Muscle layer of duodenum (tissue), 2 donors: ENCODE data around the gene CFDP1.
"Not testable (repeated sequence)": the region's sequence is repeated elsewhere in the genome, so short reads cannot be mapped to it uniquely, and the experiment has no call there.

ENCODE experiments used
- H3K27ac ChIP-seq: one replicate; pipeline ENCODE4 v1.7.0; 2013; ENCODE audit warnings: mild to moderate bottlenecking, low read length
- H3K27me3 ChIP-seq: one replicate; pipeline ENCODE4 v1.7.0; 2013; ENCODE audit warnings: low read depth, mild to moderate bottlenecking, control low read depth, low read length
- H3K36me3 ChIP-seq, 2 donors: one replicate each; pipeline ENCODE4 v1.7.0; 2013; ENCODE audit warnings: low read length in 2 of 2, control low read depth in 1 of 2, mild to moderate bottlenecking in 1 of 2; ENCODE audit not compliant: insufficient read depth in 2 of 2, control insufficient read depth in 1 of 2
- H3K4me1 ChIP-seq, 2 donors: one replicate each; pipeline ENCODE4 v1.7.0; 2013; ENCODE audit warnings: low read length in 2 of 2, mild to moderate bottlenecking in 2 of 2, control low read depth in 1 of 2, moderate library complexity in 1 of 2; ENCODE audit not compliant: insufficient read depth in 2 of 2, control insufficient read depth in 1 of 2
- H3K4me3 ChIP-seq, 2 donors: one replicate each; pipeline ENCODE4 v1.7.0; 2013; ENCODE audit warnings: low read length in 2 of 2, low read depth in 1 of 2, mild to moderate bottlenecking in 1 of 2
- H3K9me3 ChIP-seq, 2 donors: one replicate each; pipeline ENCODE4 v1.7.0; 2013; ENCODE audit warnings: low read length in 2 of 2, control low read depth in 1 of 2, mild to moderate bottlenecking in 1 of 2; ENCODE audit not compliant: control insufficient read depth in 1 of 2
- donor health status: healthy.

Gene CFDP1

GRCh38 chr16:75286389-75286788, 146.9 kb downstream of the CFDP1 start:
- H3K27me3 ChIP-seq = no peaks in the 10 kb centered on the region
- no peak overlapping the region for H3K4me3 ChIP-seq
- H3K4me1 ChIP-seq = no peaks in the 10 kb centered on the region
- H3K36me3 ChIP-seq = peaks cover 0 to 4% of the 10 kb centered on the region in 2 donors
- H3K27ac ChIP-seq = no peak overlapping the region
- no peaks in the 10 kb centered on the region for H3K9me3 ChIP-seq

- no peak overlapping the region for H3K4me3 ChIP-seq
- H3K27ac ChIP-seq = no peak overlapping the region
These were observed 150.6 kb downstream of the CFDP1 start for GRCh38 chr16:75282466-75283281.

GRCh38 chr16:75281826-75282225, 151.5 kb downstream of the CFDP1 start:
- Histone ChIP-seq H3K27ac (no peak overlapping the region), H3K4me3 (no peak overlapping the region), H3K9me3 (no peaks in the 10 kb centered on the region), H3K27me3 (no peaks in the 10 kb centered on the region), H3K4me1 (no peaks in the 10 kb centered on the region), H3K36me3 (no peaks in the 10 kb centered on the region)

More at GRCh38 chr16:75282466-75283281, 150.6 kb downstream of the CFDP1 start:
- Histone ChIP-seq H3K36me3 (no peaks in the 10 kb centered on the region), H3K27me3 (no peaks in the 10 kb centered on the region), H3K4me1 (no peaks in the 10 kb centered on the region), H3K9me3 (no peaks in the 10 kb centered on the region)

- not testable (repeated sequence) for H3K36me3 ChIP-seq
These were observed 152.3 kb downstream of the CFDP1 start for GRCh38 chr16:75281009-75281408.

GRCh38 chr16:75280331-75280804, 152.9 kb downstream of the CFDP1 start:
- no peaks in the 10 kb centered on the region for H3K4me1 ChIP-seq
- no peaks in the 10 kb centered on the region for H3K9me3 ChIP-seq
- H3K27ac ChIP-seq = no peak overlapping the region
- no peaks in the 10 kb centered on the region for H3K27me3 ChIP-seq
- no peaks in the 10 kb centered on the region for H3K36me3 ChIP-seq
- no peak overlapping the region for H3K4me3 ChIP-seq

More at GRCh38 chr16:75281009-75281408, 152.3 kb downstream of the CFDP1 start:
- not testable (repeated sequence) for H3K27me3 ChIP-seq, H3K27ac ChIP-seq, H3K4me1 ChIP-seq, H3K4me3 ChIP-seq, H3K9me3 ChIP-seq

- Histone ChIP-seq H3K27ac (no peak overlapping the region), H3K36me3 (no peaks in the 10 kb centered on the region), H3K27me3 (no peaks in the 10 kb centered on the region), H3K9me3 (no peaks in the 10 kb centered on the region), H3K4me1 (no peaks in the 10 kb centered on the region), H3K4me3 (no peak overlapping the region)
These were observed 154.0 kb downstream of the CFDP1 start for GRCh38 chr16:75279305-75279704.

- Histone ChIP-seq H3K27me3 (no peaks in the 10 kb centered on the region), H3K4me1 (peaks cover 0 to 11% of the 10 kb centered on the region in 2 donors), H3K4me3 (no peak overlapping the region), H3K9me3 (no peaks in the 10 kb centered on the region), H3K36me3 (no peaks in the 10 kb centered on the region), H3K27ac (no peak overlapping the region)
These were observed 160.0 kb downstream of the CFDP1 start for GRCh38 chr16:75273054-75273925.

- peaks cover 0 to 14% of the 10 kb centered on the region in 2 donors for H3K4me1 ChIP-seq
- H3K36me3 ChIP-seq, H3K27me3 ChIP-seq, H3K4me3 ChIP-seq, H3K27ac ChIP-seq, H3K9me3 ChIP-seq: not testable (repeated sequence)
These were observed 160.7 kb downstream of the CFDP1 start for GRCh38 chr16:75272629-75273028.

GRCh38 chr16:75272097-75272551, 161.2 kb downstream of the CFDP1 start:
- Histone ChIP-seq H3K4me1 (peaks cover 0 to 19% of the 10 kb centered on the region in 2 donors), H3K9me3 (no peaks in the 10 kb centered on the region), H3K4me3 (no peak overlapping the region), H3K27ac (no peak overlapping the region), H3K27me3 (no peaks in the 10 kb centered on the region), H3K36me3 (no peaks in the 10 kb centered on the region)

GRCh38 chr16:75271441-75272096, 161.7 kb downstream of the CFDP1 start:
- Histone ChIP-seq H3K4me3 (no peak overlapping the region), H3K27me3 (no peaks in the 10 kb centered on the region), H3K27ac (no peak overlapping the region), H3K36me3 (no peaks in the 10 kb centered on the region), H3K4me1 (peaks cover 0 to 23% of the 10 kb centered on the region in 2 donors), H3K9me3 (no peaks in the 10 kb centered on the region)

- H3K9me3 ChIP-seq, H3K4me3 ChIP-seq, H3K27ac ChIP-seq, H3K27me3 ChIP-seq, H3K36me3 ChIP-seq: not testable (repeated sequence)
- H3K4me1 ChIP-seq = peaks cover 0 to 30% of the 10 kb centered on the region in 2 donors
These were observed 163.9 kb downstream of the CFDP1 start for GRCh38 chr16:75269358-75269757.
